Trophoblast cell (in vitro differentiated cells and primary cell): Measurements from ENCODE around the gene TP53INP2.

ENCODE experiments used
- DNase-seq, 2 donors: peaks; one replicate each; pipeline ENCODE4 v3.0.0-alpha.2; 2016
- H2AFZ ChIP-seq: 2 replicates; pipeline ENCODE4 v1.6.1; 2013; ENCODE audit warnings: low read length, moderate library complexity, mild to moderate bottlenecking; ENCODE audit not compliant: insufficient read depth, poor library complexity
- H2AK5ac ChIP-seq: 2 replicates; pipeline ENCODE4 v1.6.1; 2013; ENCODE audit warnings: mild to moderate bottlenecking, low read length
- H2BK120ac ChIP-seq: 2 replicates; pipeline ENCODE4 v1.6.1; 2013; ENCODE audit warnings: low read length, mild to moderate bottlenecking, moderate library complexity; ENCODE audit not compliant: insufficient read depth, poor library complexity
- H2BK12ac ChIP-seq: 2 replicates; pipeline ENCODE4 v1.6.1; 2013; ENCODE audit warnings: mild to moderate bottlenecking, low read length, moderate library complexity
- H2BK5ac ChIP-seq: 2 replicates; pipeline ENCODE4 v1.6.1; 2013; ENCODE audit warnings: low read length, low read depth, moderate library complexity, mild to moderate bottlenecking; ENCODE audit not compliant: poor library complexity
- H3K14ac ChIP-seq: 2 replicates; pipeline ENCODE4 v1.6.1; 2013; ENCODE audit warnings: mild to moderate bottlenecking, low read length
- H3K18ac ChIP-seq: 2 replicates; pipeline ENCODE4 v1.6.1; 2013; ENCODE audit warnings: mild to moderate bottlenecking, low read length
- H3K23ac ChIP-seq: 2 replicates; pipeline ENCODE4 v1.6.1; 2013; ENCODE audit warnings: low read length
- H3K27ac ChIP-seq: 2 replicates; pipeline ENCODE4 v1.5.1; 2013; ENCODE audit warnings: low read depth, mild to moderate bottlenecking, inconsistent platforms, low read length, moderate library complexity
- H3K27me3 ChIP-seq: 2 replicates; pipeline ENCODE4 v1.6.1; 2013; ENCODE audit warnings: inconsistent platforms, mild to moderate bottlenecking, low read length, moderate library complexity; ENCODE audit not compliant: insufficient read depth
- H3K36me3 ChIP-seq, 2 experiments: 1 replicate in 1 of 2; 2 replicates in 1 of 2; pipeline ENCODE4 v1.6.1; 2013; ENCODE audit warnings: low read length in 2 of 2, mild to moderate bottlenecking in 2 of 2, moderate library complexity in 1 of 2; ENCODE audit not compliant: insufficient read depth in 2 of 2, control insufficient read depth in 1 of 2
- H3K4ac ChIP-seq: 2 replicates; pipeline ENCODE4 v1.6.1; 2013; ENCODE audit warnings: low read depth, mild to moderate bottlenecking, low read length, moderate library complexity
- H3K4me1 ChIP-seq, 2 experiments: 1 replicate in 1 of 2; 2 replicates in 1 of 2; pipeline ENCODE4 v1.6.1; 2013; ENCODE audit warnings: low read length in 2 of 2, mild to moderate bottlenecking in 2 of 2, moderate library complexity in 1 of 2; ENCODE audit not compliant: insufficient read depth in 2 of 2, control insufficient read depth in 1 of 2
- H3K4me2 ChIP-seq: 2 replicates; pipeline ENCODE4 v1.6.1; 2013; ENCODE audit warnings: inconsistent platforms, mild to moderate bottlenecking, low read length, moderate library complexity
- H3K4me3 ChIP-seq: 2 replicates; pipeline ENCODE4 v1.5.1; 2013; ENCODE audit warnings: mild to moderate bottlenecking, low read depth, low read length, inconsistent platforms
- H3K79me1 ChIP-seq: one replicate; pipeline ENCODE4 v1.6.1; 2013; ENCODE audit warnings: low read length
- H3K79me2 ChIP-seq: 2 replicates; pipeline ENCODE4 v1.6.1; 2013; ENCODE audit warnings: low read length, mild to moderate bottlenecking; ENCODE audit not compliant: control insufficient read depth, insufficient read depth, poor library complexity
- H3K9ac ChIP-seq: 2 replicates; pipeline ENCODE4 v1.6.1; 2013; ENCODE audit warnings: mild to moderate bottlenecking, low read length
- H3K9me3 ChIP-seq: 2 replicates; pipeline ENCODE4 v1.6.1; 2013; ENCODE audit warnings: low read depth, mild to moderate bottlenecking, control low read depth, inconsistent platforms, low read length; ENCODE audit not compliant: insufficient read depth
- H4K12ac ChIP-seq: 2 replicates; pipeline ENCODE4 v1.6.1; 2013; ENCODE audit warnings: low read depth, mild to moderate bottlenecking, low read length, moderate library complexity
- H4K8ac ChIP-seq: 2 replicates; pipeline ENCODE4 v1.6.1; 2013; ENCODE audit warnings: low read depth, mild to moderate bottlenecking, low read length, moderate library complexity
- H4K91ac ChIP-seq: one replicate; pipeline ENCODE4 v1.6.1; 2013; ENCODE audit warnings: low read depth, mild to moderate bottlenecking, low read length, moderate library complexity
- WGBS: extraction: QIAGEN DNeasy Blood & Tissue Kit; methylation state at CpG from one replicate; pipeline ENCODE4 v1.1.7; 2013; ENCODE audit warnings: missing lambda C conversion rate; ENCODE audit not compliant: insufficient read length, insufficient coverage; ENCODE audit errors: extremely low coverage; 5-methylcytosine and 5-hydroxymethylcytosine counted together

The TP53INP2 gene

DNA sequence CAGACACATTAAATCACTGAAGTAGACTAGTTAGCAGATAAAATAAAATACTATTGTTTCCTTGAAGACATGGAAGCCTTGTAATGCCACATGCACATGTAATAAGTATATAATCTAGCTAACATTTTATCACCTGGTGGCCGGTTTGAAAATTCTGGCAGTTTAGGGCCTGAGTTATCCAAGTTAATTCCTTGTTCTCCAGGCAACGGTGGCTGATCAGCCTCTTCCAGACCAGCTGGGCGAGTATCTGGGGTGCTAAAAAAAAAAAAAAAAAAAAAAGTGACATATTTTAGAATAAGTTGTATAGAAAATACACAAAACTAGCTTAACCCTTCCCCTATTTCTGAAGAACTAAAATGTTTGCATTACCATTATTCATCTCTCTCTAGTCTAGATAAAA, 42.5 kb downstream of the TP53INP2 start:
- H2AK5ac ChIP-seq: no peak overlapping the region
- H3K27ac ChIP-seq: no peak overlapping the region
- no peak overlapping the region for H4K12ac ChIP-seq
- no peak overlapping the region for H2AFZ ChIP-seq
- no peak overlapping the region for H3K14ac ChIP-seq
- no peak overlapping the region for H4K8ac ChIP-seq
- no peak overlapping the region for H3K9ac ChIP-seq
- no peak for DNase-seq
- H3K36me3 ChIP-seq: peaks cover 30 to 41% of the 10 kb centered on the region in 2 experiments
- H2BK5ac ChIP-seq: no peak overlapping the region
- no peaks in the 10 kb centered on the region for H3K79me2 ChIP-seq
- H3K9me3 ChIP-seq: peaks cover 1% of the 10 kb centered on the region
- no peak overlapping the region for H3K4ac ChIP-seq
- H3K4me3 ChIP-seq: no peak overlapping the region
- H3K18ac ChIP-seq: no peak overlapping the region
- H3K23ac ChIP-seq: no peak overlapping the region
- no peaks in the 10 kb centered on the region for H3K27me3 ChIP-seq
- WGBS: no CpG with 5 or more reads among the region's 3 CpGs
- H3K79me1 ChIP-seq: no peaks in the 10 kb centered on the region
- H4K91ac ChIP-seq: no peak overlapping the region
- H2BK120ac ChIP-seq: no peak overlapping the region
- H3K4me2 ChIP-seq: no peak overlapping the region
- H2BK12ac ChIP-seq: no peak overlapping the region
- H3K4me1 ChIP-seq: no peaks in the 10 kb centered on the region

DNA sequence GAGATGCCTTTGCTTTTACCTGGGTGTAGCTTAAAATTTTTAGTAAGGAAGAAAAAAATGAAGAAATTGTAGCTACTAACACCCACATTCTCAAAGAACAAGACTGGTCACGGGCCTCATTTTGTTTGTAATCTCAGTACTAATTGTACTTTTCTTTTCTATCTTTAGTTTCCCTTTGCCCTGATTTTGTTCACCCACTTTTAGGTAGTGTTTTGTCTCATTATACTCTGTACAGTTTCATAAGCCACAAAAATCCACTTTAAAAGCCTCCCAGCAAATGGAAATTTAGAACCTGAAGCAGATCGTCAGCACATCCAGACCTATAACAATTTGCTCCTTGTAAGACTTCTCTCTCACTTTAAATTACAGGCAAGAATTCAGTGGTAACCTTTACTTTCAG, 43.3 kb downstream of the TP53INP2 start:
- DNase-seq: no peak
- H3K9me3 ChIP-seq: peaks cover 1% of the 10 kb centered on the region
- H3K23ac ChIP-seq: no peak overlapping the region
- H3K4me2 ChIP-seq: no peak overlapping the region
- H3K4me3 ChIP-seq: no peak overlapping the region
- no peaks in the 10 kb centered on the region for H3K79me2 ChIP-seq
- no peak overlapping the region for H3K4ac ChIP-seq
- peaks cover 29 to 33% of the 10 kb centered on the region in 2 experiments for H3K36me3 ChIP-seq
- no peak overlapping the region for H4K91ac ChIP-seq
- H3K27me3 ChIP-seq: no peaks in the 10 kb centered on the region
- no peak overlapping the region for H2BK120ac ChIP-seq
- H3K27ac ChIP-seq: no peak overlapping the region
- no peak overlapping the region for H2AFZ ChIP-seq
- H3K18ac ChIP-seq: no peak overlapping the region
- H2BK5ac ChIP-seq: no peak overlapping the region
- no peaks in the 10 kb centered on the region for H3K79me1 ChIP-seq
- WGBS: no CpG with 5 or more reads among the region's 2 CpGs
- no peaks in the 10 kb centered on the region for H3K4me1 ChIP-seq
- no peak overlapping the region for H4K8ac ChIP-seq
- no peak overlapping the region for H2AK5ac ChIP-seq
- no peak overlapping the region for H3K14ac ChIP-seq
- H4K12ac ChIP-seq: no peak overlapping the region
- H2BK12ac ChIP-seq: no peak overlapping the region
- no peak overlapping the region for H3K9ac ChIP-seq

DNA sequence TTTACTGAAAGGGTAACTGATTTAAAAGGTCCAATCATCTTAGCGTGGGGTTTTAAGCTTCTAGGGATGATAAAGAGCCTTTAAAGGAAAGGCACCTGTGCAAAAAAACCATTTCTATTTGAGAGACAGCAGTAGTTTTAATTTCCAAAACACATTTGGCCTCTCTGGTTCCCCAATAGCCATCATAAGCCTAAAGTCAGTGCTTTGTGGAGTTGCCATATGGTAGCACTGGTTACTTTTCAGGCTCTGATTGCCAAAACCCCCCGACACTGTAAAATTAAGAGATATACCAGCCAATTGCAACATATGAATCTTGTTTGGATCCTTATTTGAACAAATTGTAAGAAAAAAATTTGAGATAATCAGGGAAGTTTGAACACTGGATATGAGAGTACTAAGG, 44.6 kb downstream of the TP53INP2 start:
- H3K79me2 ChIP-seq: no peaks in the 10 kb centered on the region
- no peaks in the 10 kb centered on the region for H3K9me3 ChIP-seq
- H3K27me3 ChIP-seq: no peaks in the 10 kb centered on the region
- H3K23ac ChIP-seq: no peak overlapping the region
- DNase-seq: no peak
- H3K14ac ChIP-seq: no peak overlapping the region
- no peak overlapping the region for H3K4me3 ChIP-seq
- H3K4me1 ChIP-seq: no peaks in the 10 kb centered on the region
- no peak overlapping the region for H3K27ac ChIP-seq
- H4K12ac ChIP-seq: no peak overlapping the region
- H3K36me3 ChIP-seq: peaks cover 26 to 29% of the 10 kb centered on the region in 2 experiments
- WGBS: no CpG with 5 or more reads among the region's 2 CpGs
- H4K8ac ChIP-seq: no peak overlapping the region
- H3K18ac ChIP-seq: no peak overlapping the region
- H2BK5ac ChIP-seq: no peak overlapping the region
- H3K9ac ChIP-seq: no peak overlapping the region
- H3K79me1 ChIP-seq: no peaks in the 10 kb centered on the region
- no peak overlapping the region for H3K4me2 ChIP-seq
- H3K4ac ChIP-seq: no peak overlapping the region
- H2BK120ac ChIP-seq: no peak overlapping the region
- H2AFZ ChIP-seq: no peak overlapping the region
- no peak overlapping the region for H4K91ac ChIP-seq
- H2BK12ac ChIP-seq: no peak overlapping the region
- no peak overlapping the region for H2AK5ac ChIP-seq

DNA sequence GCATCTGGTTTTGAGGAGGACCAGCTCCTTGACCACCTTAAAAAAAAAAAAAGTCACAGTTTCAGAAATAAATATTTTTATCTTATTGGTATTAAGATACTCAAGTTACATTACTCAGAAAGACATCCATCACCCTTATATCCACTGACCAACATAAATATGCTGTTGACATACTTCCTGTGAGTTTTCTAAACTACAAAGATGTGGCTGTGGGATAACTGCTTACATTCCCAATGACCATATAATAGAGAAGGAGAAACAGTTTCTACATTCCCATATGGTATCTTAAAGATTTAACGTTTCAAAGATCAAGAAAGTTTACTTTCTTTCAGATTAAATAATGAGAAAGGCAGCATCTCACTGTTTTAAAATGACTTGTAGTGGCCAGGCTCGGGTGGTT, 46.3 kb downstream of the TP53INP2 start:
- no peaks in the 10 kb centered on the region for H3K27me3 ChIP-seq
- no peak overlapping the region for H2BK12ac ChIP-seq
- H3K79me2 ChIP-seq: no peaks in the 10 kb centered on the region
- no peak overlapping the region for H2AK5ac ChIP-seq
- no peak overlapping the region for H3K23ac ChIP-seq
- no peak overlapping the region for H4K12ac ChIP-seq
- H3K27ac ChIP-seq: no peak overlapping the region
- H3K4ac ChIP-seq: no peak overlapping the region
- no peak overlapping the region for H4K91ac ChIP-seq
- DNase-seq: no peak
- H3K4me2 ChIP-seq: no peak overlapping the region
- H3K36me3 ChIP-seq: peaks cover 26 to 31% of the 10 kb centered on the region in 2 experiments
- H2BK5ac ChIP-seq: no peak overlapping the region
- H2BK120ac ChIP-seq: no peak overlapping the region
- no peaks in the 10 kb centered on the region for H3K4me1 ChIP-seq
- H3K14ac ChIP-seq: no peak overlapping the region
- H4K8ac ChIP-seq: no peak overlapping the region
- no peak overlapping the region for H3K18ac ChIP-seq
- no peaks in the 10 kb centered on the region for H3K79me1 ChIP-seq
- WGBS: no CpG with 5 or more reads among the region's 2 CpGs
- H2AFZ ChIP-seq: no peak overlapping the region
- H3K4me3 ChIP-seq: no peak overlapping the region
- no peak overlapping the region for H3K9ac ChIP-seq
- no peaks in the 10 kb centered on the region for H3K9me3 ChIP-seq
